AG09319 (cell line): ENCODE data around the gene IMP3.
"Not testable (repeated sequence)": the region's sequence is repeated elsewhere in the genome, so short reads cannot be mapped to it uniquely, and the experiment has no call there.

Experiments used
- DNase-seq: peaks from one replicate; pipeline ENCODE4 v3.0.0-alpha.2; 2010; ENCODE audit warnings: low read depth; ENCODE audit errors: extremely low read depth
- CTCF ChIP-seq: IDR thresholded peaks from 2 replicates; pipeline ENCODE4 v1.5.1; 2011; ENCODE audit warnings: low read depth, mild to moderate bottlenecking, inconsistent platforms, low read length, moderate library complexity

Gene IMP3

GRCh38 chr15:75684648-75685047, 44.6 kb upstream of the IMP3 start:
- DNase-seq = no peak
- TF ChIP-seq CTCF = no peak

- not testable (repeated sequence) for DNase-seq
- peak; percentile 70 for TF ChIP-seq CTCF
Measured at GRCh38 chr15:75683646-75684312, 43.8 kb upstream of the IMP3 start.

- TF ChIP-seq CTCF = no peak
- no peak for DNase-seq
Measured at GRCh38 chr15:75682181-75683135, 42.4 kb upstream of the IMP3 start.

GRCh38 chr15:75680007-75680789, 40.2 kb upstream of the IMP3 start:
- no peak for DNase-seq
- TF ChIP-seq CTCF = no peak

- not testable (repeated sequence) for DNase-seq
Measured at GRCh38 chr15:75678324-75678690, 38.3 kb upstream of the IMP3 start.

- DNase-seq = no peak
- TF ChIP-seq CTCF = no peak
Measured at GRCh38 chr15:75677465-75678323, 37.7 kb upstream of the IMP3 start.
